ENCODE measurements around the gene PLEKHN1.
A peak's percentile ranks its signal among the peaks of the same experiment; 100 is the strongest.

Gene PLEKHN1

GRCh38 chr1:941015-941587, 25.2 kb upstream of the PLEKHN1 start:
- H3K79me2 ChIP-seq (ENCODE audit: insufficient read depth, low read length) = no peaks in the 10 kb centered on the region
- TF ChIP-seq EZH2phosphoT487 (conservative IDR thresholded peaks at IDR 0.05; ENCODE audit: low read length) (no peak), CTCF (IDR thresholded peaks at IDR 0.05; ENCODE audit: insufficient read depth, low read length, poor library complexity, severe bottlenecking) (no peak)
- H3K4me2 ChIP-seq (ENCODE audit: low read depth, low read length, poor library complexity, severe bottlenecking) = peak overlapping the region; percentile 31
- no peak overlapping the region for H3K4me3 ChIP-seq (ENCODE audit: insufficient read depth, low read length, poor library complexity, severe bottlenecking)
- no peaks in the 10 kb centered on the region for H3K36me3 ChIP-seq (ENCODE audit: low read length)
- H3K27me3 ChIP-seq (ENCODE audit: low read length) = no peaks in the 10 kb centered on the region
- no peak overlapping the region for H3K27ac ChIP-seq (ENCODE audit: low read depth, low read length)
- no peak overlapping the region for H3K9ac ChIP-seq (ENCODE audit: low read length)
- H2AFZ ChIP-seq (ENCODE audit: low read depth, low read length, severe bottlenecking) = no peak overlapping the region
- H3K9me2 ChIP-seq (replicated peaks; ENCODE audit: insufficient read depth, low read length) = no peaks in the 10 kb centered on the region
- no peaks in the 10 kb centered on the region for H3F3A ChIP-seq (ENCODE audit: insufficient read depth)
- H3K9me3 ChIP-seq (ENCODE audit: insufficient read depth, low read length) = no peaks in the 10 kb centered on the region
- no peaks in the 10 kb centered on the region for H4K20me1 ChIP-seq (ENCODE audit: low read depth, low read length)

- Histone ChIP-seq H3K9me2 (replicated peaks; ENCODE audit: insufficient read depth, low read length) (no peaks in the 10 kb centered on the region), H3K9me3 (ENCODE audit: insufficient read depth, low read length) (no peaks in the 10 kb centered on the region), H3K9ac (ENCODE audit: low read length) (no peak overlapping the region), H2AFZ (ENCODE audit: low read depth, low read length, severe bottlenecking) (no peak overlapping the region), H3K4me3 (ENCODE audit: insufficient read depth, low read length, poor library complexity, severe bottlenecking) (no peak overlapping the region), H3F3A (ENCODE audit: insufficient read depth) (no peaks in the 10 kb centered on the region), H3K27me3 (ENCODE audit: low read length) (no peaks in the 10 kb centered on the region), H3K27ac (ENCODE audit: low read depth, low read length) (no peak overlapping the region), H3K4me2 (ENCODE audit: low read depth, low read length, poor library complexity, severe bottlenecking) (peak overlapping the region; percentile 31), H4K20me1 (ENCODE audit: low read depth, low read length) (no peaks in the 10 kb centered on the region), H3K79me2 (ENCODE audit: insufficient read depth, low read length) (no peaks in the 10 kb centered on the region), H3K36me3 (ENCODE audit: low read length) (no peaks in the 10 kb centered on the region)
- TF ChIP-seq CTCF (IDR thresholded peaks at IDR 0.05; ENCODE audit: insufficient read depth, low read length, poor library complexity, severe bottlenecking) = no peak
- 0 out of 2 replicates have a peak, but pooled peaks have one; percentile 72 for TF ChIP-seq EZH2phosphoT487 (conservative IDR thresholded peaks at IDR 0.05; ENCODE audit: low read length)
Observed at GRCh38 chr1:941588-942383, 24.5 kb upstream of the PLEKHN1 start.

- Histone ChIP-seq H3K36me3 (ENCODE audit: low read length) (no peaks in the 10 kb centered on the region), H3K4me2 (ENCODE audit: low read depth, low read length, poor library complexity, severe bottlenecking) (peak overlapping the region; percentile 31), H3K9ac (ENCODE audit: low read length) (no peak overlapping the region), H3K4me3 (ENCODE audit: insufficient read depth, low read length, poor library complexity, severe bottlenecking) (no peak overlapping the region), H3K27me3 (ENCODE audit: low read length) (no peaks in the 10 kb centered on the region), H3K27ac (ENCODE audit: low read depth, low read length) (no peak overlapping the region), H3K9me3 (ENCODE audit: insufficient read depth, low read length) (no peaks in the 10 kb centered on the region), H2AFZ (ENCODE audit: low read depth, low read length, severe bottlenecking) (no peak overlapping the region), H4K20me1 (ENCODE audit: low read depth, low read length) (no peaks in the 10 kb centered on the region), H3F3A (ENCODE audit: insufficient read depth) (no peaks in the 10 kb centered on the region), H3K79me2 (ENCODE audit: insufficient read depth, low read length) (no peaks in the 10 kb centered on the region), H3K9me2 (replicated peaks; ENCODE audit: insufficient read depth, low read length) (no peaks in the 10 kb centered on the region)
- TF ChIP-seq CTCF (IDR thresholded peaks at IDR 0.05; ENCODE audit: insufficient read depth, low read length, poor library complexity, severe bottlenecking) (no peak), EZH2phosphoT487 (conservative IDR thresholded peaks at IDR 0.05; ENCODE audit: low read length) (no peak)
Observed at GRCh38 chr1:942411-942821, 23.9 kb upstream of the PLEKHN1 start.

Data from SU-DHL-6 (cell line).